PFSK-1 (cell line): ENCODE results near the gene IL17RC.

Source experiments
- FOXP2 ChIP-seq: optimal IDR thresholded peaks from 2 replicates; pipeline ENCODE3; 2011; ENCODE audit warnings: borderline replicate concordance, control low read depth, inconsistent platforms; ENCODE audit not compliant: insufficient read depth; ENCODE audit errors: extremely low read length, extremely low read depth
- POLR2AphosphoS5 ChIP-seq: IDR thresholded peaks from 2 replicates; pipeline ENCODE4 v1.6.1; 2012; ENCODE audit warnings: low read depth, mild to moderate bottlenecking, control low read depth, low read length, moderate library complexity
- SIN3A ChIP-seq: IDR thresholded peaks from 2 replicates; pipeline ENCODE4 v1.6.1; 2012; ENCODE audit warnings: mild to moderate bottlenecking, low read length, moderate library complexity, borderline replicate concordance; ENCODE audit not compliant: insufficient read depth
- TF ChIP-seq, protein P1 (sequence below), 2 experiments: IDR thresholded peaks; 2 replicates each; pipeline versions ENCODE4 v1.6.1 to v1.8.0; 2011 to 2012; ENCODE audit warnings: low read depth in 2 of 2, low read length in 2 of 2, control low read depth in 1 of 2, inconsistent platforms in 1 of 2, mild to moderate bottlenecking in 1 of 2, moderate library complexity in 1 of 2; ENCODE audit not compliant: insufficient read depth in 1 of 2

DNA sequence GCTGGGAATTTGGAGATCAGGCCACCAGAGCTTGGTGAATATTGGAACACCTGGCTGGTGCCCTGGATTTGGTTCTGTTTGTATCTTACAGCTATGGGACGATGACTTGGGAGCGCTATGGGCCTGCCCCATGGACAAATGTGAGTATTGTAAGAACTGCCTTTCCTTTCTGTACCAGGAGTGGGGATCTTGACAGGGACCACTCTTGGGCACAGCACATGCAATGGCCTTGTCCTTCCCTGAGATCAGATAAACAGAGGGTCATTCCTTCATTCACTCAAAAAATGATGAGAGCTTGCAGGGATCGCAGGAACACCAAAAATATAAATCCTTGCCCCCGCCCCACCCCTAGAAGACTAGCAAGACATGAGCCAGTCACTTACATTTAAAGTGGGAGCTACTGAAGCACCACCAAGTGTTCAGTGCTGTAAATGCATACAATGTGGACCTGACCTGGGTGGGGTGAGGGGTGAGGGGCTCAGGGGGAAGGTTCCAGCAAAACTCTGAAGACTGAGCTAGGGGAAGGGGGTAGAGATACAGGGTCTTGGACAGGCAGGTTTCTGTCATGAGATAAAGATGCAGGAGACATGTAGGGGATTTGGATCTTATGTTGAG lies 14.0 kb downstream of the IL17RC start:
- TF ChIP-seq, protein P1, sequence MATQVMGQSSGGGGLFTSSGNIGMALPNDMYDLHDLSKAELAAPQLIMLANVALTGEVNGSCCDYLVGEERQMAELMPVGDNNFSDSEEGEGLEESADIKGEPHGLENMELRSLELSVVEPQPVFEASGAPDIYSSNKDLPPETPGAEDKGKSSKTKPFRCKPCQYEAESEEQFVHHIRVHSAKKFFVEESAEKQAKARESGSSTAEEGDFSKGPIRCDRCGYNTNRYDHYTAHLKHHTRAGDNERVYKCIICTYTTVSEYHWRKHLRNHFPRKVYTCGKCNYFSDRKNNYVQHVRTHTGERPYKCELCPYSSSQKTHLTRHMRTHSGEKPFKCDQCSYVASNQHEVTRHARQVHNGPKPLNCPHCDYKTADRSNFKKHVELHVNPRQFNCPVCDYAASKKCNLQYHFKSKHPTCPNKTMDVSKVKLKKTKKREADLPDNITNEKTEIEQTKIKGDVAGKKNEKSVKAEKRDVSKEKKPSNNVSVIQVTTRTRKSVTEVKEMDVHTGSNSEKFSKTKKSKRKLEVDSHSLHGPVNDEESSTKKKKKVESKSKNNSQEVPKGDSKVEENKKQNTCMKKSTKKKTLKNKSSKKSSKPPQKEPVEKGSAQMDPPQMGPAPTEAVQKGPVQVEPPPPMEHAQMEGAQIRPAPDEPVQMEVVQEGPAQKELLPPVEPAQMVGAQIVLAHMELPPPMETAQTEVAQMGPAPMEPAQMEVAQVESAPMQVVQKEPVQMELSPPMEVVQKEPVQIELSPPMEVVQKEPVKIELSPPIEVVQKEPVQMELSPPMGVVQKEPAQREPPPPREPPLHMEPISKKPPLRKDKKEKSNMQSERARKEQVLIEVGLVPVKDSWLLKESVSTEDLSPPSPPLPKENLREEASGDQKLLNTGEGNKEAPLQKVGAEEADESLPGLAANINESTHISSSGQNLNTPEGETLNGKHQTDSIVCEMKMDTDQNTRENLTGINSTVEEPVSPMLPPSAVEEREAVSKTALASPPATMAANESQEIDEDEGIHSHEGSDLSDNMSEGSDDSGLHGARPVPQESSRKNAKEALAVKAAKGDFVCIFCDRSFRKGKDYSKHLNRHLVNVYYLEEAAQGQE (IDR thresholded peaks at IDR 0.05; ENCODE audit: insufficient read depth in 1 of 2, low read depth in 2 of 2, low read length in 2 of 2), result no peak
- TF ChIP-seq FOXP2 (no peak), POLR2AphosphoS5 (no peak), SIN3A (no peak)
